ENCODE data around the gene SDF4.
"Not testable (repeated sequence)": the region's sequence is repeated elsewhere in the genome, so short reads cannot be mapped to it uniquely, and the experiment has no call there.

The SDF4 gene

DNA sequence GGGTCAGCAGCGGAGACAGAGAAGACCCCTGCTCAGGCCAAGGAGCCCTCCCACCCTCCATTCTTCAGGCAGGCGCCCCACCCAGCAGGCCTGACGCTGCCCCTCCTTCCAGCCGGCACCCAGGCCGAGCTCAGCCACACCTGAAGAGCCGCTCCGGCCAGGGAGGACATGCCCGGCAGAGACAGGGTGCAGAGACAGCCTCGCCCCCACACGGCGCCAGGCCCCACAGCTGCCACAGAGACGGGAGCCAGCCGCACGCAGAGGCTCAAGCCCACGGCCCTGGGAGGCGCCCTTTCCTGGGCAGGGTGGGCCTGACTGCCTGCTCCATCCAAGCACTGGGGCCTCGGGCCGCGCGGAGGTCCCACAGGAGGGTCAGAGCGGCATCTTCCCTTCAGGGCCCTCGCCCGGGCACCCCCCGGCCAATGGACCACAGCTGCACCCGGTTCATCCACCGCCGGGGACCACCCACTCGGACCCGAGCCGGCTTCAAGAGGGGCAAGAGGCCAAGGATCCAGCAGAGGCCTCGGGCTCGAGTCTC is 52.9 kb downstream of the SDF4 start:
- in situ Hi-C loops (cut with MboI; ENCODE audit: low sequenced_read_pairs) = no loop called here
- Histone ChIP-seq H3K36me3 (replicated peaks) (no peaks in the 10 kb centered on the region), H3K9me3 (no peaks in the 10 kb centered on the region), H3K4me3 (no peak overlapping the region), H3K27me3 (ENCODE audit: low read depth) (peaks cover 24% of the 10 kb centered on the region), H3K4me1 (no peaks in the 10 kb centered on the region)
- no peak for DNase-seq (ENCODE audit: low spot score in 2 of 2)

- in situ Hi-C loops (cut with MboI; ENCODE audit: low sequenced_read_pairs) = no loop called here
- no peaks in the 10 kb centered on the region for H3K9me3 ChIP-seq
- H3K4me3 ChIP-seq = no peak overlapping the region
- H3K4me1 ChIP-seq = no peaks in the 10 kb centered on the region
- H3K27me3 ChIP-seq (ENCODE audit: low read depth) = peaks cover 33% of the 10 kb centered on the region
- no peak for DNase-seq (ENCODE audit: low spot score in 2 of 2)
- H3K36me3 ChIP-seq (replicated peaks) = no peaks in the 10 kb centered on the region
These were observed 54.2 kb downstream of the SDF4 start for GRCh38 chr1:1177452-1178206.

GRCh38 chr1:1176931-1177330 is 54.9 kb downstream of the SDF4 start:
- DNase-seq (ENCODE audit: low spot score in 2 of 2) = no peak
- in situ Hi-C loops (cut with MboI; ENCODE audit: low sequenced_read_pairs) = no loop called here
- H3K36me3 ChIP-seq (replicated peaks) = no peaks in the 10 kb centered on the region
- H3K4me1 ChIP-seq = no peaks in the 10 kb centered on the region
- no peaks in the 10 kb centered on the region for H3K9me3 ChIP-seq
- H3K4me3 ChIP-seq = no peak overlapping the region
- H3K27me3 ChIP-seq (ENCODE audit: low read depth) = peaks cover 36% of the 10 kb centered on the region

DNA sequence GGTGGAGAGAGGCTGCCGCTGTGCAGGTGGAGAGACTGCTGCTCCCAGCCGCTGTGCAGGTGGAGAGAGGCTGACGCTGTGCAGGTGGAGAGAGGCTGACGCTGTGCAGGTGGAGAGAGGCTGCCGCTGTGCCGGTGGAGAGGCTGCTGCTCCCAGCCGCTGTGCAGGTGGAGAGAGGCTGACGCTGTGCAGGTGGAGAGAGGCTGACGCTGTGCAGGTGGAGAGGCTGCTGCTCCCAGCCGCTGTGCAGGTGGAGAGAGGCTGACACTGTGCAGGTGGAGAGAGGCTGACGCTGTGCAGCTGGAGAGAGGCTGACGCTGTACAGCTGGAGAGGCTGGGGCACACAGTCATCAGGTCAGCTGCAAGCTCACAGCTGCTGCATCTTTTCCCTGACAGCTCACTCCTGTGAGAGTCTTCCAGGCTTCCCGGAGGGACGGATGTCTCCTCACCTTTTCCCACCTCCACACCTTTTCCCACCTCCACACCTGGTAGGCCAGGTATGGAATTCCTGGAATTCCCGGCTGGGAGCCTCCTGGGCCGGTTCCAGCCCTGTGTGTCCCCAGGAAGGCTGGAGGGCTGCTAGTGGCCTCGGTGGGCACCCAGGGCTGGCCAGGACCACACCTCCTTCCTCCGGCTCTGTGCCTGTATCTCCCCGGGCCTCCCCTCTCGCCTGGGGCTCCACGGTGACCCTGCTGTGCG is 55.6 kb downstream of the SDF4 start:
- not testable (repeated sequence) for H3K4me1 ChIP-seq

DNA sequence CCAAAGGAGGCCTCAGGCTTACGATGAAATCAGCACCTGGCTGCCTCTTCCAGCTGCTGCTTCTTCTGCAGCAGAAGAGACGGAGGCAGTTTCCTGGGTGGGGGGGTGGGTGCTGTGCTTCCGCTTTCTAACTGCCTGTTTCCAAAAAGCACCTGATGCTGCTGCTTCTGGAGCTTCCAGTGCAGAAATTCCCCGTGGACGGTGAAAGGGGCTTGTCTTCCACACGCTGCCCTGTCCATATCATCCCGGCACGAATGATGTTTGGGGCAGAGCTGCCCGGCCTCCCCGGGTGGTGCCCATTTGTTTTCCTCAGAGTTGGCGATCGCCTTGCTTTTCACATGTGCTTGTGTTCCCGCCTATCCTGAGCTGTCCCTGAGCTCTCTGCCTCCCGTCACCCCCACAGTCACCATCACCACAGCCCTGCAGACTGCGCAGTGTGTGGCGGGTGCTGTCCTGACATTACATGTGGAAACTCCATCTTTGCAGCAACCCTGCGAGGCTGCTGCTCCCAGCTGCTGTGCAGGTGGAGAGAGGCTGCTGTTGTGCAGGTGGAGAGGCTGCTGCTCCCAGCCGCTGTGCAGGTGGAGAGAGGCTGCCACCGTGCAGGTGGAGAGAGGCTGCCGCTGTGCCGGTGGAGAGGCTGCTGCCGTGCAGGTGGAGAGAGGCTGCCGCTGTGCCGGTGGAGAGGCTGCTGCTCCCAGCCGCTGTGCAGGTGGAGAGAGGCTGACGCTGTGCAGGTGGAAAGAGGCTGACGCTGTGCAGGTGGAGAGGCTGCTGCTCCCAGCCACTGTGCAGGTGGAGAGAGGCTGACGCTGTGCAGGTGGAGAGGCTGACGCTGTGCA is 56.4 kb downstream of the SDF4 start:
- no peak for DNase-seq (ENCODE audit: low spot score in 2 of 2)
- no peaks in the 10 kb centered on the region for H3K4me1 ChIP-seq

More for the DNA sequence above, 55.6 kb downstream of the SDF4 start:
- in situ Hi-C loops (cut with MboI; ENCODE audit: low sequenced_read_pairs); H3K4me3 ChIP-seq; DNase-seq (ENCODE audit: low spot score in 2 of 2); H3K36me3 ChIP-seq (replicated peaks); H3K9me3 ChIP-seq: not testable (repeated sequence)
- H3K27me3 ChIP-seq (ENCODE audit: low read depth) = peaks cover 43% of the 10 kb centered on the region

DNA sequence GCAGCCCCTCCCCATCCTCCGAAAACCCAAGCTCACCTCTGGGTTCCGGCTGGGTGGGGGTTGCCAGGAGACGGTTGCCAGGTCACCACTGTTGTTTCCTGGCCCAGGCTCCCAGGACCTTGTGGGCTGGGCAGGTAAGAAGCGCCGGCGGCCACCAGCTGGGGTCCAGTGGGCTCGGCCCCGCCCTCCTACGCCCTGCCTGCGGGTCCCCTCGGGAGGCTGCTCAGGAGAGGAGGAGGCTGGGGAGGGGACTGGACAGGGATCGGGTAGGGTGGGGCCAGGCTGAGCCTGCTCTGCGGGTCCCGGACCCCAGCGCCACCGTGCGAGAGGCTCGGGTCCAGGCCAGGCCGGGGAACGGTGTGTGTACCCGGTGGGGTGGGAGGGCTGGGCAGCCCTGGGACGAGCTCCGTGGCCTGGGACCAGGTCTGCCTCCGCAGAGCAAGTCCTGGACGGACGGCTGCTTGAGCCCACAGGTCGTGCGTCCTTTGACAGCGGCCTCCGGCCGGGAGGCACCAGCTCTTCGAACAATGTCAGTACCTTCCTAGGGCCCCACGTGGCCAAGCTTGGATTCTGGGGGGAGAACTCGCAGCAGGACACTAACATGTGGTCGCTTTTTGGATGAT is 57.9 kb downstream of the SDF4 start, which contains the start of gene TTLL10:
TTLL10 (plus strand) TSS at position 88 of the 623 bp plus-strand sequence. CDS start 5,336 bp downstream, outside the sequence.
- in situ Hi-C loops (cut with MboI; ENCODE audit: low sequenced_read_pairs) = no loop called here
- no peak within 1 kb of the TSS for H3K4me3 ChIP-seq

More for the DNA sequence above, 56.4 kb downstream of the SDF4 start:
- Histone ChIP-seq H3K4me3 (no peak overlapping the region), H3K27me3 (ENCODE audit: low read depth) (peaks cover 51% of the 10 kb centered on the region), H3K9me3 (no peaks in the 10 kb centered on the region), H3K36me3 (replicated peaks) (no peaks in the 10 kb centered on the region)
- in situ Hi-C loops (cut with MboI; ENCODE audit: low sequenced_read_pairs) = no loop called here

GRCh38 chr1:1173061-1173792 is 58.6 kb downstream of the SDF4 start:
- in situ Hi-C loops (cut with MboI; ENCODE audit: low sequenced_read_pairs) = no loop called here
- H3K36me3 ChIP-seq (replicated peaks) = no peaks in the 10 kb centered on the region
- no peaks in the 10 kb centered on the region for H3K9me3 ChIP-seq
- no peak for DNase-seq (ENCODE audit: low spot score in 2 of 2)
- H3K4me3 ChIP-seq = no peak overlapping the region
- H3K27me3 ChIP-seq (ENCODE audit: low read depth) = peaks cover 71% of the 10 kb centered on the region
- H3K4me1 ChIP-seq = no peaks in the 10 kb centered on the region

More for the DNA sequence above, 57.9 kb downstream of the SDF4 start, which contains the start of gene TTLL10:
- H3K9me3 ChIP-seq = no peaks in the 10 kb centered on the region
- peaks cover 64% of the 10 kb centered on the region for H3K27me3 ChIP-seq (ENCODE audit: low read depth)
- no peak for DNase-seq (ENCODE audit: low spot score in 2 of 2)
- no peaks in the 10 kb centered on the region for H3K36me3 ChIP-seq (replicated peaks)
- H3K4me1 ChIP-seq = no peaks in the 10 kb centered on the region

DNA sequence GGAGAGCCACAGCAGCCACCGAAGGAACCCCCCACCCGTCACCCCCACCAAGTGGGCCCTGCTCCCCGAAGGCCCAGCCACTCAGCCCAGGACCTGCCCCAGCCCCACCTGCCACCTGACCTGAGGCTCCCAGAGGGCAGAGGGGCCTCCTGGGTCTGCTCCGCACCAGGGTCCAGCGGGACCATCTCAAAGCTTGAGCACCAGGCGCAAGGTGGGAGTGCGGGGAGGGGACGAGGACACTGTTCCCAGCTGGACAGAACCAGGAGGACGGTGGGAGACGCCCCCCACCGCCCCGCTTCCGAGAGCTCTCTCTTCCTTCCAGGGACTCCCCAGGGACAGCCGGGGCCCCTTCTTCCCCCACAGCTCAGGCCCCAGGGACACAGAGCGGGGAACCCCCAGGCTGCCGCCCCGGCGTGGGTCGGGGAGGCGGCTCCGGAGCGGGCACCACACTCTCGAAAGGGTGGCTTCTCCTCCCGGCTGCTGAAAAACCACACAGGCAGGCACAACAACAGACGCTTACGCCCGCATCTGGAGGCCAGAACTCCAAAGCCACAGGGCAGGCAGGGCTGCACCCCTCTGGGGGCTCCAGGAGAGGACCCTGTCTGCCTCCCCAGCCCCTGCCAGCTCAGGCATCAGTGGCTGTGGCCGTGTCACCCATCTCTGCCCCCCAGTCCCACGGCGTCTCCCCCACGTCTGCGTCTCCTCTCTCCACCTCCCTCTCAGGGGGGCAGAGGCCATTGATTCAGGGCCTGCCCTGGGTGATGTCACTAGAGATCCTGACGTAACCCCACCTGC is 60.1 kb downstream of the SDF4 start:
- H3K9me3 ChIP-seq = no peaks in the 10 kb centered on the region
- DNase-seq (ENCODE audit: low spot score in 2 of 2) = no peak
- H3K4me1 ChIP-seq = no peaks in the 10 kb centered on the region
- H3K36me3 ChIP-seq (replicated peaks) = no peaks in the 10 kb centered on the region
- no peak overlapping the region for H3K4me3 ChIP-seq
- H3K27me3 ChIP-seq (ENCODE audit: low read depth) = peaks cover 59% of the 10 kb centered on the region
- in situ Hi-C loops (cut with MboI; ENCODE audit: low sequenced_read_pairs) = no loop called here

DNA sequence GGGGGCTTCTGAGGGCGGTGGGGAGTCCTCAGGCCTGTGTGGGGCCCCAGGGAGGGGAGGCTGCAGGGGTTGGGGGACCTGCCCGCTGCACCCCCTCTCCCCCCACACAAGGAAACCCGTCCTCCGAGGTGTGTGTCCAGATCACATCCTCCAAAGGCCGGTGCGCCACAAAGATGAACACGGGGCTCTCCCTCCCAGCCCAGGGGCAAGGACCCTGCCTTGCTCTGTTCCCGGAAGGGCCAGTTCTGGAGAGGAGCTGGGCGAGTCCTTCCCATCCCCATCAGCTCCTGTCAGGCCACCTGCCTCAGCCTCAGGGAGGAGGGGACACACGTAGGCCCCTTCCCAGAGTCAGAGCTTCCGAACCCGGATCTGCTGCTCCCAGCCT is 60.6 kb downstream of the SDF4 start:
- H3K4me1 ChIP-seq = no peaks in the 10 kb centered on the region
- no peak overlapping the region for H3K4me3 ChIP-seq
- H3K27me3 ChIP-seq (ENCODE audit: low read depth) = peaks cover 54% of the 10 kb centered on the region
- in situ Hi-C loops (cut with MboI; ENCODE audit: low sequenced_read_pairs) = no loop called here
- DNase-seq (ENCODE audit: low spot score in 2 of 2) = no peak
- no peaks in the 10 kb centered on the region for H3K36me3 ChIP-seq (replicated peaks)
- no peaks in the 10 kb centered on the region for H3K9me3 ChIP-seq

- in situ Hi-C loops (cut with MboI; ENCODE audit: low sequenced_read_pairs) = no loop called here
- no peaks in the 10 kb centered on the region for H3K36me3 ChIP-seq (replicated peaks)
- no peaks in the 10 kb centered on the region for H3K4me1 ChIP-seq
- no peak overlapping the region for H3K4me3 ChIP-seq
- peaks cover 54% of the 10 kb centered on the region for H3K27me3 ChIP-seq (ENCODE audit: low read depth)
- H3K9me3 ChIP-seq = no peaks in the 10 kb centered on the region
- DNase-seq (ENCODE audit: low spot score in 2 of 2) = no peak
These were observed 61.3 kb downstream of the SDF4 start for GRCh38 chr1:1170215-1171091.

GRCh38 chr1:1169429-1170214 is 62.2 kb downstream of the SDF4 start:
- H3K4me1 ChIP-seq = no peaks in the 10 kb centered on the region
- H3K27me3 ChIP-seq (ENCODE audit: low read depth) = peaks cover 54% of the 10 kb centered on the region
- no peak overlapping the region for H3K4me3 ChIP-seq
- DNase-seq (ENCODE audit: low spot score in 2 of 2) = no peak
- H3K36me3 ChIP-seq (replicated peaks) = no peaks in the 10 kb centered on the region
- H3K9me3 ChIP-seq = no peaks in the 10 kb centered on the region
- in situ Hi-C loops (cut with MboI; ENCODE audit: low sequenced_read_pairs) = no loop called here

Measured in HAP-1 (cell line).